ENCODE measurements around the gene LRRC73. TPM values are rescaled to one million over a fixed set of nuclear protein-coding genes. Genes with fewer than 3 reads are reported as not detected.

The LRRC73 gene
- total RNA-seq, 2 experiments from 2014 or later: 0.10 TPM

DNA sequence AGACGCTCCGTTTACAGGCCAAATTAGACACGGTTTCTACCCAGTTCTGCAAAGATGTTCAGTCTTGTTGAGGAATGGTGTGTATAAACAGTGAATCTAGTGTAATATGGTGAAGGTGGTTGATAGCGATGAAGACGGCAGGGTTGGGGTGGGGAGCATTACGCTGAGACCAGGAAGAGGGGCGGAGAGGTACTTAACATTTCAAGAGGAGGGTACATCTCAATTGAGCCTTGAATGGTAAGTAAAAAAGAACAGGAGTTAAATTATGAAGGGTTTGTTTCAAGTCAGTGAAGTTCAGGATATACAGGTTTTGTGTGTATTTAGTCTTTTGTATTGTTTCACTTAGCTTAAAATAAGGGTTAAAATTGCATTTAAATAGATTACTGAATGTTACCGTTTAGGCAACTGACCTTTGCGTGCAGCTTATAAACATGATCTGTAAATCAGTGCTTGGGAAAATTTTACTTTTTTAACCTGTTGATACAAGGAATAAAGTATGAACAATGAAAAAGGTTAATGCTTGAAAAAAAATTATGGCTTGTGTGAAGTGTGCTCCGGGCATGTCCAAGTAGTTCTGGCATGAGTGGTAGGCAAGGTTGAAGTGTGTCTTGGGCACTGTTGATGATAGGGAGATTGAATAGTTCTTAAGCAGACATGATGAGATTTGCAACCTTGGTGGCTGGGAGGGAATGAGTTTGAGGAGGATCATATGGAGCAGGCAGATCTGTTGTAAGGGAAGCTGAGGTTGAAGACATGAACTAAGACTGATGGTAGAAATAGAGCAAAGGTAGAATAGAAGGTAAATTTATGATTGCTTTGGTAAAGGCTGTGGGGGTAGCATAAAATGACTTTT lies 7.6 kb upstream of the LRRC73 start:
- H3K9me3 Mint-ChIP-seq: no peaks in the 10 kb centered on the region
- no peaks in the 10 kb centered on the region for H3K27me3 Mint-ChIP-seq
- H3K4me3 Mint-ChIP-seq: no peak overlapping the region
- H3K36me3 Mint-ChIP-seq: peaks cover 13% of the 10 kb centered on the region
- no peak overlapping the region for H3K27ac Mint-ChIP-seq
- peaks cover 26% of the 10 kb centered on the region for H3K4me1 Mint-ChIP-seq
- DNase-seq: no peak

DNA sequence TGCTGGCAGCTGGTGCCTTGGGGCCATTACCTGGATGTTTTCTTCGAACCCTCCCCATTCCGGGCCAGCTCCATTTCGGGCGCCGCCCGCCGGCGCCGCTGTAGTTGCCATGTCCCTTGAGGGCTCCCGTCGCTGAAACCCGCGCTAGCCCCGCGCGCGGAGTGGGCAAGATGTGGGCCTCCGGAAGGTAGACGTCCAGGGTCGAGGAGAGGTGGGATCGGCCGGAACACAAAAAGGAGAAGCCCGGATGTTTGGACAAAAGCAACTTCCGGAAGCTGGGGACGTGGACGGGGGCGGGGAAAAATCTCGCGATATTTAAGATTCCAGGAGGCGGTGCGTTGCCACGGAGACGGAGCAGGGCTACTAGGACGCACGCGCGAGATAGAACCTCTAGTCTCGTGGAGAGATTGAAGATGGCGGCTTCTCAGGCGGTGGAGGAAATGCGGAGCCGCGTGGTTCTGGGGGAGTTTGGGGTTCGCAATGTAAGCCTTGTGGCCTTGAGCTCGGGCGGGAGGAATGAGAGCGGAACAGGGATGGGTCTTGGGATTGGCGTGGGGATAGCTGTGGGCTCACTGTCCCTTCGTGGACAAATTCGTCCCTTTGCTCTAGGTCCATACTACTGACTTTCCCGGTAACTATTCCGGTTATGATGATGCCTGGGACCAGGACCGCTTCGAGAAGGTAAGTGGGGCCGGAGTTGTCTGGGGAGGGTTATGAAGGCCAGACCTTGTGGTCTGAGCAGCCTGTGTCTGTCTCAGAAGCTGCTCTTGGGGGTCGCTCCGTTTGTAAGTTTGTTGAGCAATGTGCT lies 6.8 kb upstream of the LRRC73 start, which contains the start of the genes POLR1C and YIPF3:
TSS of gene POLR1C (plus strand) at position 393 of the 808 bp plus-strand sequence. CDS start at position 414, 21 bp downstream.
TSS of gene YIPF3 (minus strand) at position 230 of the 808 bp plus-strand sequence. CDS start at position 111, 119 bp downstream.
- DNase-seq: peak; percentile 94
- H3K36me3 Mint-ChIP-seq: peaks cover 13% of the 10 kb centered on the region
- H3K4me1 Mint-ChIP-seq: peaks cover 26% of the 10 kb centered on the region
- H3K27me3 Mint-ChIP-seq: no peaks in the 10 kb centered on the region
- H3K9me3 Mint-ChIP-seq: no peaks in the 10 kb centered on the region
- H3K4me3 Mint-ChIP-seq: no peak within 1 kb of the TSS
- H3K27ac Mint-ChIP-seq: no peak within 1 kb of the TSS

DNA sequence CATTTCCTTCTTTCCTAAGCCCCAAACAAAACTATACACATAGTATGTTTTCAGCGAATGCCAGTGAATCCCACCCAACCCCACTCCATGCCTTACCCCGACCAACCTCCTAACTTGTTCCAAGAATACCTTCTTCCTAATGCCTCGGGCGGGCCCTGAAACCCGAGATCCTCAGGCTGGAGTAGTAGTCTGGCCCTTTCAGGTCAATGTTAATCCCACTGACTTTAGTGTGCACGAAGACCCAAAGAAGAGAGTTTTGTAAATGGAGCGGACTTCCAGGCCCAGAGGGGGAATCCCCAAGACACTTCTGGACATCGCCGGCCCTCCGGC lies 6.2 kb upstream of the LRRC73 start:
- no peaks in the 10 kb centered on the region for H3K27me3 Mint-ChIP-seq
- peaks cover 13% of the 10 kb centered on the region for H3K36me3 Mint-ChIP-seq
- H3K9me3 Mint-ChIP-seq: no peaks in the 10 kb centered on the region
- H3K4me3 Mint-ChIP-seq: no peak overlapping the region
- no peak for DNase-seq
- H3K27ac Mint-ChIP-seq: no peak overlapping the region
- peaks cover 26% of the 10 kb centered on the region for H3K4me1 Mint-ChIP-seq

DNA sequence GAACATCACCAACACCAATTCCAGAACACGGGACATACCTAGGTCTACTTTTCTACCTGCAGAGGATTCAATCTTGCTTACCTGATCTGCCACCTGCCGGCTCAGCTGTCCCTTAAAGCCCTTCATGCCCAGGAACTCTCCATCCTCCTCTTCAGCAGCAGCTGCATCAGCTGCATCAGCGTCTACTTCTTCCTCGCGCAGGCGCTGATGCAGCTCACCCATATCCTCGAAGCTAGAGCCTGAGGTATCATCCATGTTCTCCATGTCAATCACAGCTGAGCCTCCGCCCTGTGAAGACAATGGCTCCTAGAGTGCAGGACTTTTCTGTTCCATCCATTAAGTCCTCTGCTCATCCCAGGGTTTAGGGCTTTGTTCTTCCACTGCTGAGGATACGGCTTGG lies 5.7 kb upstream of the LRRC73 start:
- DNase-seq: no peak
- peaks cover 26% of the 10 kb centered on the region for H3K4me1 Mint-ChIP-seq
- H3K9me3 Mint-ChIP-seq: no peaks in the 10 kb centered on the region
- no peak overlapping the region for H3K4me3 Mint-ChIP-seq
- H3K27me3 Mint-ChIP-seq: no peaks in the 10 kb centered on the region
- no peak overlapping the region for H3K27ac Mint-ChIP-seq
- H3K36me3 Mint-ChIP-seq: peaks cover 10% of the 10 kb centered on the region

DNA sequence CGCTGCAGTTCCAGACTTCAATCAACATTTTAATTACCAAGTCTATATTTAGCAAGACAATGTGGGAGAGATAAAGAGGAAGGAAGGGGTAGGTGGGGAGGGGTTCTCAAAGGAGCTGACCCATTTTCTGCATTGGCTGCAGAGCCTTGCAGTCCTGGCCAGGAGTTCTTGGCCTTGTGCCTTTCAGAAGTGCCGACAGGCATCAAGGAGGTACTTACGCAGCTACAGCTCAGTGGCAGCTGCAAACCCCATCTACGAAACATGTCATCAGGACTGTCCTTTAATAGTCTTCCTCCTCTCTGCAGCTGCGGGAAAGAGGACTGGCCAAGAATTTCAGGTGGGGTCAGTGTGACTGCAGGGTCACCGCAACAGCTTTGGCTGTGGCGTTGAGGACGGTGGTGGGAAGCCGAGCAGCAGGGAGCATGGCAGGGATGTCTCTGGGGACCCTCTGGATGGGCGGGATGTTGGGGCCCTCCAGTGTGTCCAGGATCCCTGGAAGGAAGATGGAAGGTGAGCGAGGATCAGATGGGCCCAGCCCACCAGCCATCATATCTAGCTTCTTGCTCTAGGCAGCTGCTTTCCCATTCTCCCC lies 1.8 kb upstream of the LRRC73 start:
- Mint-ChIP-seq H3K36me3 (peaks cover 10% of the 10 kb centered on the region), H3K27ac (no peak overlapping the region), H3K4me3 (no peak overlapping the region), H3K4me1 (peaks cover 22% of the 10 kb centered on the region), H3K9me3 (no peaks in the 10 kb centered on the region), H3K27me3 (peaks cover 21% of the 10 kb centered on the region)
- DNase-seq: no peak

DNA sequence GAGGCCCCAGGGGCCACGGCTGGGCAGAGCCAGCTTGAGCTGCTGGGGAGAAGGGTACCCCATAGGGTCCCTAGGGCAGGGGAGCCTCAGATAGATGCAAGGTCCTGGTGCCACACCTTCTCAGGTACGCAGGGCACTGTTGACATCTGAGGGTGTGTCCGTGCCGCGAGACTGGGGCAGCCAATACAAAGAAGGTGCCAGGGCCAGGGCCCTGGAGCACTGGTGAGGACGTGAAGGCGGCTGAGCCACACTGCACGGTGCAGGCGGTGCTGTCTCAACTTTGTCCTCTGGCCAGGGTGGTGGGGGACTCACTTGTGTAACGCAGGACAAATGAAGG lies 649 bp upstream of the LRRC73 start:
- no peak for DNase-seq
- Mint-ChIP-seq H3K36me3 (peaks cover 13% of the 10 kb centered on the region), H3K4me3 (peak overlapping the region; percentile 62), H3K9me3 (no peaks in the 10 kb centered on the region), H3K4me1 (peaks cover 18% of the 10 kb centered on the region), H3K27me3 (peaks cover 21% of the 10 kb centered on the region), H3K27ac (no peak overlapping the region)

DNA sequence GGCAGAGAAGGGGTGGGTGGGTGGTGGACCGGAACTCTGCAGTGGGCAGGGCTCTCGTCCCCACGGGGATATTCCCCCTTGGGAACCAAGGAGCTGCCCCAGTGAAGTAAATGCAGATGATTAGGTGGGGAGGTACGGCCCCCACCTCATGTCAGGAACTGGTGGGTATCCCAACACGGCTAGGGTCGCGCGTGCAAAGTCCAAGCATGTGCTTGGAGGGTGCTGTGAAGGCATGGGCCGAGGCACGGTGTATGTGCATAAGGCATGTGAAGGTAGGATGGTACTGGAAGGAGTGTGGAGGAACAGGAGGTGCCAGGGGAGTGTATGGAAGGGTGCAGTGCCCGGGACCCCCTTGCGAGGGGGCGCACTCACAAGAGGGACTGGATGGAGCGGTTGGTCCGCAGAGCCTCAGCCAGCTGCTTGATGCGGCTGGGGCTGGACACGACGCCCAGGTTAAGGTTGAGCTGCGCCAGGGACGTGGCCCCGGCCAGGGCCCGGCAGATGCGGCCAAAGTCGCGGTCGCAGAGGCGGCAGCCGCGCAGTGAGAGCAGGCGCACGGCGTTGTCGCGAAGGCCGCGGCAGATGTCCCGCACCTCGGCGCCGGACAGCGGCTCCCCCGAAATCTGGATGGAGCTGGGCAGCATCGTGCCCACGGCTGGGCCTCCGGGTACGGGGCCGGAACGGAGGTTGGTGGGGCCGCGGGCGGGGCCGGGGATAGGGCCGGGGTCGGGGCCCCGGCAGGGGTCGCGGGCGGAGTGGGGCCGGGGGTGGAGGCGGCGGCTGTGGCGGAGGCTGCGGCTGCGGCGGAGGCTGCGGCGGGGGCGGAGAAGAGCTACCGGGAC lies 783 bp downstream of the LRRC73 start:
- Mint-ChIP-seq H3K27me3 (peaks cover 21% of the 10 kb centered on the region), H3K9me3 (no peaks in the 10 kb centered on the region), H3K4me3 (peak overlapping the region; percentile 69), H3K36me3 (peaks cover 9% of the 10 kb centered on the region), H3K4me1 (peaks cover 8% of the 10 kb centered on the region), H3K27ac (no peak overlapping the region)
- DNase-seq: no peak

DNA sequence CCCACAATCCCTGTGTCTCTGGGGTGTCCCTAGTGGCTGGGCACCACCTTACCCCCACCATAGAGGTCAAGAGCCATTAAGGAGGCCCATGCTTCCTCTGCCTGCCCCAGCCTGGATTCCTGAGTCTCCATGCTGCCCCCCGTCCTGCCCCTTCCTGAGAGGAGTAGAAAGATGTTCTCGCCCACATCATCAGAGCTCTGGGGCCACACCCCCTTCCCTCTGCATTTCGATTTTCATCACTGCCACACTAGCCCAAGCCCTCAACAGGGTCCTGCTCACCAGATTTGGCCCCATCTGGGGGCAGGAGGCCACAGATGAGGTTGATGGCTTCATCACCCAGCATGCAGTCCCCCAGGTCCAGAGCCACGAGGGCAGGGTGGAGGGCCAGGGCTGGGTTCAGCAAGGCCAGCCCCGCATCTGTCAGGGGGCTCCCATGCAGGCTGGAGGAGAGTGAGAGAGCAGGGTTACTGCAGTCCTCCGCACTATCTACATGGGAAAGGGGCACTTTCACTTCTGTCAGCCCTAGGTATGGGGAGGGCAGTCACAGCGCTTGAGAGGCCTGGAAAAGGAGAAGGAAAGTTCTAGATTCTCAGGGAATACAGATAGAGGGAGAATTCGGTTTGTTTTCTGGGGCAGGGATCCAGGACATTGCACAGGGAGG lies 1.5 kb downstream of the LRRC73 start:
- peaks cover 21% of the 10 kb centered on the region for H3K27me3 Mint-ChIP-seq
- H3K27ac Mint-ChIP-seq: no peak overlapping the region
- no peaks in the 10 kb centered on the region for H3K9me3 Mint-ChIP-seq

DNA sequence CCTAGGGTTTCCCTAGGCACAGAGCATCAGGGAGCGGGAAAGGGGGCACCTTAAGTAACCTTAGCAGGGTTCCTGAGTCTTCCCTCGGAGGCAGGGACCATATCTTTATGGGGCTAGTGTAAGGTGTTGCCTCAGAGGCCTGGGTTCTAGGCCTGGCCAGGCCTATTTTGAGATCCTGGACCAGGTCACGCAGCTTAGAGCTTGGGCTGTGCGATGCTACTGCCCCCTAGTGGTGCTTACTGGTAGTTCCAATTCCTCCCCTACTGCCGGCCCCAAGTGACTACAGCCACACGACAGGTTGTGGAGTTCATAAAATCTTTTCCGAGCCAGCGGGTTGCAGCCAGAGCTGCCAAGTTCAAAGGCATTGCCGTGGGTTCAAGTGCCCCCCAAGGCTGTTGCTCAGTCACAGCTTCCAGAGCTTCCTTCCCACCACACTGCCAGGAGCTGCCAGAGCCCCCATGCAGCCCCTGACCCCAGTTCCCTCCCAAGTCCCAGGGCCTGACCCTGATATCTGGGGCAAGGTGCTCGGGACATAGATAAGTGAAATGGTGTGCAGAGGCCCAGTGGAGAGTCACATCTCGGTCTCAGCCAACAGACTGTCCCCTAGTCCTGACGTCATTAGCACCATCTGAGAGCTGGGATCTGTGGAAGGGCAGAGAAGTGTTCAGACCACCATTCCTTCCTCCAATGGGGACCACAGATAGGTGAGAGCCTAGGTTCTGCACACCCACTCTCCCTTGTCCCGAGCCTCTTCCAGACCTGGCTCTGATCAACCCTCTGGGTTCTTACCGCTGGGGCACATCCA lies 3.3 kb downstream of the LRRC73 start:
- H3K27ac Mint-ChIP-seq: no peak overlapping the region
- H3K27me3 Mint-ChIP-seq: peaks cover 21% of the 10 kb centered on the region
- H3K4me1 Mint-ChIP-seq: peaks cover 3% of the 10 kb centered on the region
- peak; percentile 76 for DNase-seq
- no peak overlapping the region for H3K4me3 Mint-ChIP-seq
- H3K9me3 Mint-ChIP-seq: no peaks in the 10 kb centered on the region
- H3K36me3 Mint-ChIP-seq: peaks cover 5% of the 10 kb centered on the region

More for the DNA sequence above, 1.5 kb downstream of the LRRC73 start:
- Mint-ChIP-seq H3K36me3 (peaks cover 8% of the 10 kb centered on the region), H3K4me3 (peak overlapping the region; percentile 60), H3K4me1 (peaks cover 5% of the 10 kb centered on the region)
- no peak for DNase-seq

DNA sequence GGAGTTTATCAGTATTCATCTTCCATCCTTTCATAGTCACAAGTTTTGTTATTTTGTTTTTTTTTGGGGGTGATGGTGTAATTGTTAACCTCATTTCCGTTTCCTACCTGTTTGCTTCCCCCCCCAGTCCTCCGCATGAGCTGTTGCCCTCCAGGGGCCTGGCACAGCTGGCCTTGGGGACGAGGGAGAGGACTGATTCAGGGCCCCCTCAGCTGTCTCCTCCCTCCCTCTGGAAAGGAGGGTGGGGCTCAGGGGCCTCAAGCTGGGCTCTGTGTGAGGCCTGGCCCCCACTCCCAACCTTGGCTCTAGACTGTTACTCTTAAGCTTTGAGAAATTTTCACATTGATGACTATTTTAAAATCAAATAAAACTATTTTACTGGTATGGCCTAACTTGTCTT lies 4.0 kb downstream of the LRRC73 start:
- Mint-ChIP-seq H3K4me1 (peaks cover 3% of the 10 kb centered on the region), H3K4me3 (no peak overlapping the region), H3K36me3 (peaks cover 5% of the 10 kb centered on the region), H3K27ac (no peak overlapping the region), H3K9me3 (no peaks in the 10 kb centered on the region), H3K27me3 (peaks cover 21% of the 10 kb centered on the region)
- no peak for DNase-seq

DNA sequence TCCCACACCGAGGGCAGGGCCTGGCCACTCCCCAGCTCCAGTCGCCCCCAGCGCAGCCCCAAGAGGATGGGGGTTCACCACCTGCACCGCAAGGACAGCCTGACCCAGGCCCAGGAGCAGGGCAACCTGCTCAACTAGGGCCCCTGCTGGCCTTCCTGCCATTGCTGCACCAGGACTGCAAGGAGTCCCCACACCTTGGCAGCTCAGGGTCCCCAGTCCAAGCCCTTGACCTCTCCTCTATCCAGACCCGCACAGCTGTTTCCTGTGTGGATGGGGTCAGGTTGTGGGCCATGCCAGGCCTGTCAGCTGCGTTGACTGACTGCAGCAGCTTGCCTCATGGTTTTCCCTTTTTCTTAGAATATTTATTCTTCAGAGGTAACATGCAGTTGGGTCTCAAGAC lies 4.4 kb downstream of the LRRC73 start:
- Mint-ChIP-seq H3K4me3 (no peak overlapping the region), H3K4me1 (peaks cover 3% of the 10 kb centered on the region), H3K9me3 (no peaks in the 10 kb centered on the region), H3K27me3 (peaks cover 21% of the 10 kb centered on the region), H3K36me3 (peaks cover 3% of the 10 kb centered on the region), H3K27ac (no peak overlapping the region)
- no peak for DNase-seq

DNA sequence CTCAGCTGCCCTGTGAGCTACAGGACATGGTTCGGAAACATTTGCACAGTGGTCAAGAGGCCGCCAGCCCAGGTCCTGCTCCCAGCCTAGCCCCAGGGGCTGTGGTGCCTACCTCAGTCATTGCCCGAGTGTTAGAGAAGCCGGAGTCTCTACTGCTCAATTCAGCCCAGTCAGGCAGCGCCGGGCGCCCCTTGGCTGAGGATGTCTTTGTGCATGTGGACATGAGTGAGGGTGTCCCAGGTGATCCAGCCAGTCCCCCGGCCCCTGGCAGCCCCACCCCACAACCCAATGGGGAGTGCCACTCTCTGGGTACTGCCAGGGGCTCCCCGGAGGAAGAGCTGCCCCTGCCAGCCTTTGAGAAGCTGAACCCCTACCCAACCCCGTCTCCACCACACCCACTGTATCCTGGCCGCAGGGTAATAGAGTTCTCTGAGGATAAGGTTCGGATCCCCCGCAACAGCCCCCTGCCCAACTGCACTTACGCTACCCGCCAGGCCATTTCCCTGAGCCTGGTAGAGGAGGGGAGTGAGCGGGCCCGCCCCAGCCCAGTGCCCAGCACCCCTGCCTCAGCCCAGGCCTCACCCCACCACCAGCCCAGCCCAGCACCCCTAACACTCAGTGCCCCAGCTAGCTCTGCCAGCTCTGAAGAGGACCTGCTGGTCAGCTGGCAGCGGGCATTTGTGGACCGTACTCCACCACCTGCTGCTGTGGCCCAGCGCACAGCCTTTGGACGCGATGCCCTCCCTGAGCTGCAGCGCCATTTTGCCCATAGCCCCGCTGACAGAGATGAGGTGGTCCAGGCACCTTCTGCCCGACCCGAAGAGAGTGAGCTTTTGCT lies 5.2 kb downstream of the LRRC73 start:
- peak overlapping the region; percentile 11 for H3K27ac Mint-ChIP-seq
- H3K36me3 Mint-ChIP-seq: peaks cover 3% of the 10 kb centered on the region
- peaks cover 21% of the 10 kb centered on the region for H3K27me3 Mint-ChIP-seq
- no peak for DNase-seq
- peaks cover 3% of the 10 kb centered on the region for H3K4me1 Mint-ChIP-seq
- H3K9me3 Mint-ChIP-seq: no peaks in the 10 kb centered on the region
- no peak overlapping the region for H3K4me3 Mint-ChIP-seq

DNA sequence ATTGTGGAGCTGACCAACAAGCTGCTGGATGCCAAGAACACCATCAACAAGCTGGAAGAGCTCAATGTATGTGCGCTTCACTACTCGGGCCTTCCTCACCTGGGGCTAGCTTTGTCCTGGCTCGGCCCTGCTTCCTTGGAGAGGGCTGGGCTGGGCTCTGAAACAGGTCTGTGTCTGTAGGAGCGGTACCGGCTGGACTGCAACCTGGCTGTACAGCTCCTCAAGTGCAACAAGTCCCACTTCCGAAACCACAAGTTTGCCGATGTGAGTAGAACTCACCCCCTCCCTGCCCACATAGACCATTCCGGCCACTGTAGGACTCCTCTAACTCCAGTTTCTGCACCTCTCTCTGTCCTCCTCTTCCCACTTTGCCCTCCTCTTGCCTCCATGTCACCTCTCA lies 6.7 kb downstream of the LRRC73 start:
- DNase-seq: no peak
- Mint-ChIP-seq H3K4me3 (no peak overlapping the region), H3K36me3 (peaks cover 3% of the 10 kb centered on the region), H3K9me3 (no peaks in the 10 kb centered on the region), H3K27ac (peak overlapping the region; percentile 44), H3K4me1 (no peaks in the 10 kb centered on the region), H3K27me3 (peaks cover 11% of the 10 kb centered on the region)

Measured in activated naive CD8-positive, alpha-beta T cell treated with anti-CD3 and anti-CD28 coated beads for 36 hours (primary cell).